ENCODE data around the gene IL20.

Gene IL20

GRCh38 chr1:206836111-206836510, 29.3 kb upstream of the IL20 start:
- H3K36me3 ChIP-seq, result no peaks in the 10 kb centered on the region
- peaks cover 9% of the 10 kb centered on the region for H3K4me1 ChIP-seq
- DNase-seq, result no peak
- H3K27me3 ChIP-seq, result no peaks in the 10 kb centered on the region
- TF ChIP-seq CTCF (IDR thresholded peaks at IDR 0.05; ENCODE audit: low read depth, low read length), result no peak
- H3K9me3 ChIP-seq, result no peaks in the 10 kb centered on the region
- no peak overlapping the region for H3K4me3 ChIP-seq (ENCODE audit: low read depth, low read length)

DNA sequence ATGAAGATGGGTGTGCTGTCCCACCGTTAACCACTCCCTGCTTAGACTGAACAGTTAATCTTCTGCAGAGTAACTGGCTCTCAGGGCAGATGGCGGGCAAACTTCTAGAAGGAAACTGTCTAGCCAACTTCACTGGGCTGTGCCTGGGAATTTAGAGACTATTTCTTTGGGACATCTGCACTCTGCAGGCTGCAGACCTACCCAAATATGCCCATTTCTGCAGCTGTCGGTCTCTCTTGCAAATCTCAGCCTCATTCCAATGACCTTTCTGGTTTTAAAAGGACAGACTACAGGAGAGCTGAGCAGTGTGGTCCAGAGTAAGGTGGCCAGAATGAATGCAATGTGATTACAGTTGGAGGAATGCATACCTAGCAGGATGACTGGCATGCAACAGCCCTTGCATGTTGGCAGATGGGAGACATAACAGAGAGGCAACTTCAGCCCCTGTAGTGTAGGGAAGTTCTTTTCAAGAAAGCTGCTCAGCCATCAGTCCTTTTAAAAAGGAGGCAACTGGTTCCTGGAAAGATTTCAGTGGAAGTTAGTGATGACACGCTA, 26.3 kb upstream of the IL20 start:
- Histone ChIP-seq H3K4me3 (ENCODE audit: low read depth, low read length) (no peak overlapping the region), H3K36me3 (no peaks in the 10 kb centered on the region), H3K9me3 (no peaks in the 10 kb centered on the region), H3K4me1 (no peaks in the 10 kb centered on the region; the same call in 1 of the 2 replicates), H3K27me3 (no peaks in the 10 kb centered on the region)
- no peak for DNase-seq
- no peak for TF ChIP-seq CTCF (IDR thresholded peaks at IDR 0.05; ENCODE audit: low read depth, low read length)

GRCh38 chr1:206839857-206840256, 25.6 kb upstream of the IL20 start:
- H3K4me1 ChIP-seq, result no peaks in the 10 kb centered on the region; the same call in 1 of the 2 replicates
- H3K27me3 ChIP-seq, result no peaks in the 10 kb centered on the region
- no peak overlapping the region for H3K4me3 ChIP-seq (ENCODE audit: low read depth, low read length)
- TF ChIP-seq CTCF (IDR thresholded peaks at IDR 0.05; ENCODE audit: low read depth, low read length), result no peak
- H3K36me3 ChIP-seq, result no peaks in the 10 kb centered on the region
- no peaks in the 10 kb centered on the region for H3K9me3 ChIP-seq
- DNase-seq, result no peak

GRCh38 chr1:206841609-206842323, 23.7 kb upstream of the IL20 start:
- TF ChIP-seq CTCF (IDR thresholded peaks at IDR 0.05; ENCODE audit: low read depth, low read length), result no peak
- Histone ChIP-seq H3K4me1 (no peaks in the 10 kb centered on the region), H3K4me3 (ENCODE audit: low read depth, low read length) (no peak overlapping the region), H3K27me3 (no peaks in the 10 kb centered on the region), H3K36me3 (no peaks in the 10 kb centered on the region), H3K9me3 (no peaks in the 10 kb centered on the region)
- no peak for DNase-seq

DNA sequence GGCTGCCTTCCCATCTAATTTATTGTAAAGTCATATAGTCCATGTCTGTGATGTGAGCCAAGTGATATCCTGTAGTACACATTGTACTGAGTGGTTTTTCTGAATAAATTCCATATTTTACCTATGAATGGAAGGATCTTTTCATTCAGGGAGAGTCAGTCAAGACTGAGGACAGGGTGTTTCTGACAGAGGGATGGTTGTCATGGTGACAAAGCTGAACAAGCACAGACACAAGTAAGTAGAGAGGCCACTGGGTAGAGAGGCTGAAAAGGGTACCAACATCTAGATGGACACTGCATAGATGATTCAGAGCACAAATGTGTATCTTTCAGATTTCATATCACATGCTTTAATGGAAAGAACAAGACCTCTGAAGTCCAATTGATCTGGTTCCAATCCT, 22.6 kb upstream of the IL20 start:
- no peak for TF ChIP-seq CTCF (IDR thresholded peaks at IDR 0.05; ENCODE audit: low read depth, low read length)
- H3K36me3 ChIP-seq, result no peaks in the 10 kb centered on the region
- H3K4me3 ChIP-seq (ENCODE audit: low read depth, low read length), result no peak overlapping the region
- H3K27me3 ChIP-seq, result no peaks in the 10 kb centered on the region
- H3K4me1 ChIP-seq, result no peaks in the 10 kb centered on the region
- no peak for DNase-seq
- no peaks in the 10 kb centered on the region for H3K9me3 ChIP-seq

DNA sequence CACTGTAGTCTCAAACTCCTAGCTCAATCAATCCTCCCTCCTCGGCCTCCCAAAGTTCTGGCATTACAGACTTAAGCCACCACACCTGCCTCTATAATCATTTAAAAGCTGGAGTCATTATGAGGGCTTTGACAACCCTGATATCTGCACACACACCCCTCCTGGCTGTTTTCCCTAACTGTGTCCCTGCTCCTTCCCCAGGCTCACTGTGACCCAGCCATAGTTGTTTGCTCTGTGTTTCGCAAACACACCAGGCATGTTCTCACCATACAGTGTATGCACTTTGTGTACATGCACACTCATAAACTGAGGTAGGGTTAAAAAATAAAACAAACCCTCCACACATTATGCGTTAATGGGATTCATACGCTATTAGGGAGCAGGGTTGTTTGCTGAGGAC, 21.8 kb upstream of the IL20 start:
- Histone ChIP-seq H3K4me3 (ENCODE audit: low read depth, low read length) (no peak overlapping the region), H3K4me1 (no peaks in the 10 kb centered on the region), H3K27me3 (no peaks in the 10 kb centered on the region), H3K9me3 (no peaks in the 10 kb centered on the region), H3K36me3 (no peaks in the 10 kb centered on the region)
- TF ChIP-seq CTCF (IDR thresholded peaks at IDR 0.05; ENCODE audit: low read depth, low read length), result no peak
- DNase-seq, result no peak
